GM13976 (cell line): ENCODE measurements around the gene RNF41.
"Not testable (repeated sequence)": the region's sequence is repeated elsewhere in the genome, so short reads cannot be mapped to it uniquely, and the experiment has no call there.

Experiments used
- DNase-seq: peaks from one replicate; pipeline ENCODE4 v3.0.0; 2012; ENCODE audit warnings: low spot score
- CTCF ChIP-seq: IDR thresholded peaks from 2 replicates; pipeline ENCODE4 v1.5.1; 2012; ENCODE audit warnings: borderline replicate concordance, mild to moderate bottlenecking; ENCODE audit not compliant: insufficient read depth; ENCODE audit errors: extremely low read depth, missing control alignments, control extremely low read depth
- in situ Hi-C: fragments of 300-500 bp; cut with MboI; formaldehyde crosslinking; loops from one replicate; pipeline ENCODE4 v1.12.0; 2022; ENCODE audit warnings: low sequenced_read_pairs, mixed read lengths, inconsistent platforms; ENCODE audit not compliant: unreplicated experiment

RNF41 gene

GRCh38 chr12:56221757-56222530 is at the start of gene RNF41:
Gene RNF41 (minus strand): TSS chr12:56221922. CDS start chr12:56214047, 7,875 bp downstream.
- peak; percentile 98 for DNase-seq
- in situ Hi-C loops: loop anchor here (25.0 kb wide), 1 partner anchor 240 kb away; the partner anchor contains the start of genes MIP and SPRYD4
- TF ChIP-seq CTCF: no peak

GRCh38 chr12:56271031-56271430 is 49.3 kb upstream of the RNF41 start:
- in situ Hi-C loops: no loop called here
- peak; percentile 44 for TF ChIP-seq CTCF
- DNase-seq: no peak

GRCh38 chr12:56267443-56268071 is 45.8 kb upstream of the RNF41 start:
- in situ Hi-C loops: no loop called here
- TF ChIP-seq CTCF: no peak
- peak; percentile 54 for DNase-seq

- DNase-seq: peak; percentile 96
- in situ Hi-C loops: no loop called here
- peak; percentile 31 for TF ChIP-seq CTCF
These were observed 45.1 kb upstream of the RNF41 start, which contains the start of gene COQ10A for GRCh38 chr12:56266693-56267442. Gene COQ10A (plus strand): TSS chr12:56266942. CDS start chr12:56267119, 177 bp downstream.

GRCh38 chr12:56266068-56266692 is 44.5 kb upstream of the RNF41 start:
- in situ Hi-C loops, DNase-seq: not testable (repeated sequence)

- in situ Hi-C loops, DNase-seq: not testable (repeated sequence)
These were observed 41.2 kb upstream of the RNF41 start for GRCh38 chr12:56262955-56263354.

- TF ChIP-seq CTCF: no peak
- DNase-seq: no peak
- in situ Hi-C loops: no loop called here
These were observed 39.9 kb upstream of the RNF41 start for GRCh38 chr12:56261503-56262232.
